Hepatocyte (in vitro differentiated cells): ENCODE results near the gene TPM4. TPM values are rescaled to one million over a fixed set of nuclear protein-coding genes. Genes with fewer than 3 reads are reported as not detected.
A peak's percentile ranks its signal among the peaks of the same experiment; 100 is the strongest.

Experiments
- DNase-seq: peaks from one replicate; pipeline ENCODE4 v3.0.0-alpha.2; 2016; ENCODE audit warnings: low spot score
- H2AFZ ChIP-seq: fragments of 200-600 bp; sonication (generic); 2 replicates; pipeline ENCODE4 v1.6.0; 2016; ENCODE audit warnings: antibody characterized with exemption, mild to moderate bottlenecking
- H3K27ac ChIP-seq: fragments of 200-600 bp; sonication (generic); 2 replicates; pipeline ENCODE4 v1.5.1; 2016; ENCODE audit warnings: mild to moderate bottlenecking
- H3K27me3 ChIP-seq: fragments of 200-600 bp; sonication (generic); 2 replicates; pipeline ENCODE4 v1.6.1; 2016
- H3K36me3 ChIP-seq: fragments of 200-600 bp; sonication (generic); replicated peaks from 2 replicates; pipeline ENCODE4 v1.5.1; 2016; ENCODE audit warnings: low read depth; ENCODE audit not compliant: insufficient read depth
- H3K4me1 ChIP-seq: fragments of 200-600 bp; sonication (generic); 2 replicates; pipeline ENCODE4 v1.5.1; 2016; ENCODE audit warnings: mild to moderate bottlenecking, moderate library complexity; ENCODE audit not compliant: insufficient read depth
- H3K4me2 ChIP-seq: fragments of 200-600 bp; sonication (generic); 2 replicates; pipeline ENCODE4 v1.6.0; 2016
- H3K4me3 ChIP-seq: fragments of 200-600 bp; sonication (generic); 2 replicates; pipeline ENCODE4 v1.5.1; 2016; ENCODE audit warnings: mild to moderate bottlenecking
- H3K79me2 ChIP-seq: fragments of 200-600 bp; sonication (generic); 2 replicates; pipeline ENCODE4 v1.6.0; 2017; ENCODE audit warnings: mild to moderate bottlenecking
- H3K9me2 ChIP-seq: fragments of 200-600 bp; sonication (generic); replicated peaks from 2 replicates; pipeline ENCODE4 v1.6.0; 2017; ENCODE audit warnings: mild to moderate bottlenecking; ENCODE audit not compliant: insufficient read depth
- H3K9me3 ChIP-seq: fragments of 200-600 bp; sonication (generic); 2 replicates; pipeline ENCODE4 v1.5.1; 2016; ENCODE audit warnings: low read depth, mild to moderate bottlenecking
- H4K20me1 ChIP-seq: fragments of 200-600 bp; sonication (generic); 2 replicates; pipeline ENCODE4 v1.6.0; 2016; ENCODE audit warnings: mild to moderate bottlenecking; ENCODE audit not compliant: insufficient read depth, poor library complexity, severe bottlenecking
- EZH2 ChIP-seq: fragments of 200-600 bp; sonication (generic); IDR thresholded peaks from 2 replicates; pipeline ENCODE4 v1.6.1; 2016; ENCODE audit warnings: antibody characterized with exemption, mild to moderate bottlenecking, borderline replicate concordance
- EZH2phosphoT487 ChIP-seq: fragments of 200-600 bp; sonication (generic); IDR thresholded peaks from one replicate; pipeline ENCODE4 v1.6.1; 2018; ENCODE audit warnings: antibody characterized with exemption, mild to moderate bottlenecking, low read depth, moderate library complexity; ENCODE audit not compliant: unreplicated experiment, severe bottlenecking
- WGBS: methylation state at CpG from one replicate; pipeline ENCODE4 v1.1.6; 2016; ENCODE audit warnings: low lambda C conversion rate; ENCODE audit errors: missing lambda C conversion rate; 5-methylcytosine and 5-hydroxymethylcytosine counted together
- polyA plus RNA-seq: library from polyadenylated mRNA; unstranded; fragments of >200 nt; fragmentation: Nextera tagmentation; extraction: Ambion mirVana; gene quantifications from 2 replicates; pipeline ENCODE4 v1.2.1, GENCODE V29; 2016
- total RNA-seq: library from RNA; depleted of rRNA; stranded (reverse); fragments of >200 nt; gene quantifications from 2 replicates; pipeline ENCODE4 v1.2.3, GENCODE V29; 2014
- TF ChIP-seq, protein P1 (sequence below): fragments of 200-600 bp; sonication (generic); IDR thresholded peaks from 2 replicates; pipeline ENCODE4 v1.5.1; 2016; ENCODE audit warnings: antibody characterized with exemption, mild to moderate bottlenecking; ENCODE audit not compliant: poor library complexity

Gene TPM4
- total and polyA plus RNA-seq, 2 experiments from 2014 or later: 337 to 417 TPM

GRCh38 chr19:16089010-16089846 is 12.9 kb downstream of the TPM4 start:
- Histone ChIP-seq H3K79me2 (peaks cover 55% of the 10 kb centered on the region), H3K27me3 (no peaks in the 10 kb centered on the region), H2AFZ (no peak overlapping the region), H3K27ac (peak overlapping the region; percentile 92), H3K9me2 (no peaks in the 10 kb centered on the region), H3K4me2 (peak overlapping the region; percentile 17), H3K36me3 (peaks cover 14% of the 10 kb centered on the region), H3K4me1 (peaks cover 23% of the 10 kb centered on the region), H3K9me3 (no peaks in the 10 kb centered on the region), H4K20me1 (peaks cover 26% of the 10 kb centered on the region), H3K4me3 (no peak overlapping the region)
- DNase-seq: no peak
- WGBS: 72% methylated on average over 10 of the region's 10 CpGs
- TF ChIP-seq, protein P1, sequence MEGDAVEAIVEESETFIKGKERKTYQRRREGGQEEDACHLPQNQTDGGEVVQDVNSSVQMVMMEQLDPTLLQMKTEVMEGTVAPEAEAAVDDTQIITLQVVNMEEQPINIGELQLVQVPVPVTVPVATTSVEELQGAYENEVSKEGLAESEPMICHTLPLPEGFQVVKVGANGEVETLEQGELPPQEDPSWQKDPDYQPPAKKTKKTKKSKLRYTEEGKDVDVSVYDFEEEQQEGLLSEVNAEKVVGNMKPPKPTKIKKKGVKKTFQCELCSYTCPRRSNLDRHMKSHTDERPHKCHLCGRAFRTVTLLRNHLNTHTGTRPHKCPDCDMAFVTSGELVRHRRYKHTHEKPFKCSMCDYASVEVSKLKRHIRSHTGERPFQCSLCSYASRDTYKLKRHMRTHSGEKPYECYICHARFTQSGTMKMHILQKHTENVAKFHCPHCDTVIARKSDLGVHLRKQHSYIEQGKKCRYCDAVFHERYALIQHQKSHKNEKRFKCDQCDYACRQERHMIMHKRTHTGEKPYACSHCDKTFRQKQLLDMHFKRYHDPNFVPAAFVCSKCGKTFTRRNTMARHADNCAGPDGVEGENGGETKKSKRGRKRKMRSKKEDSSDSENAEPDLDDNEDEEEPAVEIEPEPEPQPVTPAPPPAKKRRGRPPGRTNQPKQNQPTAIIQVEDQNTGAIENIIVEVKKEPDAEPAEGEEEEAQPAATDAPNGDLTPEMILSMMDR: no peak
- TF ChIP-seq EZH2phosphoT487 (no peak), EZH2 (no peak)

DNA sequence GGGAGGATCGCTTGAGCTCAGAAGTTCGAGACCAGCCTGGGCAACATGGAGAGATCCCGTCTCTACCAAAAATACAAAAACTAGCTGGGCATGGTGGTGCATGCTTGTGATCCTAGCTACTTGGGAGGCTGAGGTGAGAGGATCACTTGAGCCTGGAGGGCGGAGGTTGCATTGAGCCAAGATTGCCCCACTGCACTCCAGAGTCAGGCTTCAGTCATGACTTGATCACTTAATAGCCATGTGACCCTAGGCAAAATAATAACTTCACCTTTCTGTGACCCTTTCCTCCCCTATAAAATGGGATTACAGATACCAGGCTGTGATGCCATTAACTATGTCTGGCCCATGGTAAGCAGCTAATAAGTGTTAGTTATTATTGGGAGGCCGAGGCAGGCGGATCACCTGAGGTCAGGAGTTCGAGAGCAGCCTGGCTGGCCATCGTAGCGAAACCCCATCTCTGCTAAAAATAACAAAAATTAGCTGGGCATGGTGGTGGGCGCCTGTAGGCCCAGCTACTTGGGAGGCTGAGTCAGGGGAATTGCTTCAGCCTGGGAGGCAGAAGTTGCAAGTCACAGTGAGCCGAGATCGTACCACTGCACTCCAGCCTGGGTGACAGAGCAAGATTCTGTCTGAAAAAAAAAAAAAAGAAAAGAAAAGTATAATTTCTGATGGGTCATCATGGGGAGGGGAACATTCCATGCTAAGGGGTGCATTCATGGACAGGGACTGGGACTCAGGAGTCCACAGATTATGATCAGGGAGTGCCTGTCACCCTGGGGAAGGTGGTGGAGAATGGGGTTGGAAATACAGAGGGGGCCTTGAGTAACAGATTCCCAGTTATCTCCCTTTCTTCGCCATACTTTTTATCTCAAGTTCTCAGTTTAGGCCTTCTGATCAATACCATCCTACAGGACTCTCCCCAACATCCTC is 15.5 kb downstream of the TPM4 start:
- H3K4me3 ChIP-seq: no peak overlapping the region
- H3K4me2 ChIP-seq: no peak overlapping the region
- H3K79me2 ChIP-seq: peaks cover 38% of the 10 kb centered on the region
- peaks cover 8% of the 10 kb centered on the region for H3K36me3 ChIP-seq
- no peaks in the 10 kb centered on the region for H3K9me2 ChIP-seq
- TF ChIP-seq EZH2: no peak
- TF ChIP-seq EZH2phosphoT487: no peak
- TF ChIP-seq, protein P1: no peak
- peaks cover 13% of the 10 kb centered on the region for H4K20me1 ChIP-seq
- H3K27me3 ChIP-seq: no peaks in the 10 kb centered on the region
- peak overlapping the region; percentile 84 for H3K27ac ChIP-seq
- H2AFZ ChIP-seq: no peak overlapping the region
- DNase-seq: no peak
- H3K4me1 ChIP-seq: peaks cover 29% of the 10 kb centered on the region
- 93% methylated on average over 13 of the region's 13 CpGs for WGBS
- H3K9me3 ChIP-seq: no peaks in the 10 kb centered on the region

- DNase-seq: no peak
- no peaks in the 10 kb centered on the region for H3K9me2 ChIP-seq
- TF ChIP-seq EZH2phosphoT487 (no peak), EZH2 (no peak)
- TF ChIP-seq, protein P1: no peak
- peak overlapping the region; percentile 84 for H3K27ac ChIP-seq
- no peaks in the 10 kb centered on the region for H3K9me3 ChIP-seq
- no peak overlapping the region for H2AFZ ChIP-seq
- no peaks in the 10 kb centered on the region for H3K27me3 ChIP-seq
- no peak overlapping the region for H3K4me2 ChIP-seq
- H4K20me1 ChIP-seq: no peaks in the 10 kb centered on the region
- peaks cover 25% of the 10 kb centered on the region for H3K4me1 ChIP-seq
- H3K4me3 ChIP-seq: no peak overlapping the region
- H3K79me2 ChIP-seq: peaks cover 29% of the 10 kb centered on the region
- 72% methylated on average over 10 of the region's 10 CpGs for WGBS
- H3K36me3 ChIP-seq: peaks cover 3% of the 10 kb centered on the region
These were observed 18.2 kb downstream of the TPM4 start for GRCh38 chr19:16094360-16095070.
